ENCODE data around the gene NISCH. TPM values are rescaled to one million over a fixed set of nuclear protein-coding genes. Genes with fewer than 3 reads are reported as not detected.

NISCH gene
- total and polyA plus RNA-seq, 2 of the 8 experiments (the other 6 are each of a cell fraction or from before 2014, with no cell fraction given): 71.2 to 71.9 TPM

DNA sequence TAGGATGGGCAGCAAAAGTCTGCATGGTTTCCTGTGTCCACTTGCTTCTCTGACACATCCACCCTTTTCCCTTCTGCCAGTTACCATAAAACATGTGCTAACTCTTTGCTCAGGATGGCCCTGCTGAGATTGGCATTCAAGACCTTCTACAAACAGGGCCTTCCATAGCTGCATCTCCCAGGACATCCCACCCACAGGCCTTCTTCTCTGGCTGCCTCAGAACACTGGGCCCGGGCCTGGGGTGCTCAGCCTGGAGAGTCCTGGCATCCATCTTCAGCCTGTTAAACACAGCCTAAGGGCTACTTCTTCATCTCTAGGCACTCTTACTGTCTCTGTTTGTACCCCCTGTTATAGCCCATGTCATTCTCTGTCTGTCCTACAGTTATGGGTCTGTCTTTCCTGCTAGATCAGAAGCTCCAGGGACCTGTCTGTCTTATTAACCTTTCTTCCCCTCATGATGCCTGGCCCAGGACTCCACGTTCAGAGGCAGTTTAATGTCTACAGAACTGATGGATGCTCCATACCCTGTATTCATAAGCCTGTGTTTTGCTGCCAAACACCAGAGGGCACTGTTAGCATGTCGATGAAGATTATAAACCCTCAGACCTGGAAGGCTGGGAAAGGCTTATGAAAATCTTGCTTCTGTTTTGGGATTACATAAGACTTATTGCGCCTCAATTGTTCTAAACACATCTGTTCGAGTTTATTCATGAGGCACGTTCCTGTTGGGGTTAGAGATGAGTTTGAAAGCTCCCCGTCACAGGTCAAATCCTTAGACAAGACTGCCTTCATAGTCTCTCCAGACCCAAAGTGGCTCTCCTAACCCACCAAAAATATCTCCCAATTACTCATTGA is 27.0 kb upstream of the NISCH start:
- Histone ChIP-seq H3K9ac (replicated peaks in 1 of 4; ENCODE audit: extremely low read depth in 1 of 4, low read depth in 3 of 4, low read length in 3 of 4) (no peak overlapping the region), H2BK20ac (ENCODE audit: low read length) (no peak overlapping the region), H3K79me1 (ENCODE audit: low read depth, low read length) (no peaks in the 10 kb centered on the region), H4K91ac (replicated peaks; ENCODE audit: insufficient read length, low read length) (no peak overlapping the region), H3K23me2 (ENCODE audit: low read depth, low read length) (no peaks in the 10 kb centered on the region), H2BK12ac (ENCODE audit: low read depth, low read length) (no peak overlapping the region), H3K23ac (ENCODE audit: insufficient read length) (no peak overlapping the region), H2BK5ac (ENCODE audit: low read depth, low read length) (no peak overlapping the region), H3K14ac (ENCODE audit: insufficient read length) (no peak overlapping the region), H2BK120ac (replicated peaks; ENCODE audit: low read depth, low read length) (no peak overlapping the region), H3K36me3 (ENCODE audit: control insufficient read depth in 2 of 4, insufficient read depth in 4 of 4, low read length in 3 of 4) (no peaks in the 10 kb centered on the region), H3K18ac (ENCODE audit: extremely low read depth, low read length) (no peak overlapping the region), H2AFZ (ENCODE audit: low read length) (no peak overlapping the region), H4K8ac (ENCODE audit: extremely low read depth, insufficient read depth, low read length) (no peak overlapping the region), H3K79me2 (ENCODE audit: control insufficient read depth in 1 of 2, insufficient read depth in 2 of 2, low read length in 2 of 2) (no peaks in the 10 kb centered on the region), H3K9me3 (ENCODE audit: insufficient read depth in 2 of 2, low read depth in 1 of 2, low read length in 1 of 2) (no peaks in the 10 kb centered on the region), H3K4me2 (ENCODE audit: insufficient read depth in 1 of 2, low read depth in 2 of 2, low read length in 2 of 2) (no peak overlapping the region), H2BK15ac (ENCODE audit: low read length) (no peak overlapping the region), H3K4me3 (ENCODE audit: extremely low read depth in 1 of 4, insufficient read depth in 2 of 4, low read depth in 3 of 4, low read length in 4 of 4) (no peak overlapping the region), H4K20me1 (replicated peaks in 1 of 2; ENCODE audit: control insufficient read depth in 1 of 2, insufficient read depth in 2 of 2, low read length in 2 of 2) (no peaks in the 10 kb centered on the region), H3K4ac (replicated peaks; ENCODE audit: insufficient read length, low read depth, low read length) (no peak overlapping the region), H3K27ac (ENCODE audit: low read depth, low read length) (no peak overlapping the region), H4K5ac (ENCODE audit: insufficient read length, low read depth, low read length) (no peak overlapping the region), H3K27me3 (replicated peaks in 1 of 4; ENCODE audit: control insufficient read depth in 3 of 4, extremely low read depth in 1 of 4, insufficient read depth in 3 of 4, low read length in 3 of 4) (no peaks in the 10 kb centered on the region), H3K4me1 (replicated peaks in 1 of 4; ENCODE audit: control insufficient read depth in 3 of 4, insufficient read depth in 4 of 4, low read length in 3 of 4) (peaks cover 0 to under 1% (median 0%) of the 10 kb centered on the region in 4 experiments; a peak in 1 of 7 replicates), H2AK5ac (ENCODE audit: low read depth, low read length) (no peak overlapping the region), H3K56ac (replicated peaks; ENCODE audit: insufficient read length, low read depth, low read length) (no peak overlapping the region)
- no peak for TF ChIP-seq HDAC6 (IDR thresholded peaks at IDR 0.05; ENCODE audit: low read depth, low read length)
- TF ChIP-seq, protein P1, sequence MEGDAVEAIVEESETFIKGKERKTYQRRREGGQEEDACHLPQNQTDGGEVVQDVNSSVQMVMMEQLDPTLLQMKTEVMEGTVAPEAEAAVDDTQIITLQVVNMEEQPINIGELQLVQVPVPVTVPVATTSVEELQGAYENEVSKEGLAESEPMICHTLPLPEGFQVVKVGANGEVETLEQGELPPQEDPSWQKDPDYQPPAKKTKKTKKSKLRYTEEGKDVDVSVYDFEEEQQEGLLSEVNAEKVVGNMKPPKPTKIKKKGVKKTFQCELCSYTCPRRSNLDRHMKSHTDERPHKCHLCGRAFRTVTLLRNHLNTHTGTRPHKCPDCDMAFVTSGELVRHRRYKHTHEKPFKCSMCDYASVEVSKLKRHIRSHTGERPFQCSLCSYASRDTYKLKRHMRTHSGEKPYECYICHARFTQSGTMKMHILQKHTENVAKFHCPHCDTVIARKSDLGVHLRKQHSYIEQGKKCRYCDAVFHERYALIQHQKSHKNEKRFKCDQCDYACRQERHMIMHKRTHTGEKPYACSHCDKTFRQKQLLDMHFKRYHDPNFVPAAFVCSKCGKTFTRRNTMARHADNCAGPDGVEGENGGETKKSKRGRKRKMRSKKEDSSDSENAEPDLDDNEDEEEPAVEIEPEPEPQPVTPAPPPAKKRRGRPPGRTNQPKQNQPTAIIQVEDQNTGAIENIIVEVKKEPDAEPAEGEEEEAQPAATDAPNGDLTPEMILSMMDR (IDR thresholded peaks at IDR 0.05; ENCODE audit: control extremely low read depth in 1 of 3, insufficient read depth in 1 of 3, low read depth in 1 of 3, low read length in 3 of 3): peak in 2 of 3 experiments; percentile 79 to 81; a peak in 3 of 4 replicates
- peak; percentile 80 to 86 for TF ChIP-seq RAD21 (IDR thresholded peaks at IDR 0.05 in 1 of 2, conservative IDR thresholded peaks at IDR 0.05 in 1 of 2; ENCODE audit: low read depth in 2 of 2, low read length in 2 of 2)
- no peak for TF ChIP-seq SRF (IDR thresholded peaks at IDR 0.05; ENCODE audit: low read depth, low read length)
- ChIA-PET POLR2A (ENCODE audit: partially characterized antibody) (interaction anchor here (0.8 to 10.5 kb wide), 2 partner anchors 18 to 29 kb away, joined by 4 to 112 read pairs; partner anchors contain the start of gene SEMA3G), CTCF (ENCODE audit: partially characterized antibody) (interaction anchor here (0.9 to 4.4 kb wide), 25 partner anchors 10 to 415 kb away, joined by 3 to 23 read pairs (median 4); no protein-coding TSS in a partner anchor)
- no peak for DNase-seq (ENCODE audit: low read depth in 1 of 2, low spot score in 2 of 2)
- FAIRE-seq: peak; percentile 95
- WGBS, 2 experiments (ENCODE audit: extremely low coverage in 1 of 2, insufficient coverage in 1 of 2, insufficient read length in 1 of 2, insufficient replicate concordance in 2 of 2, low coverage in 1 of 2, low lambda C conversion rate in 2 of 2, missing lambda C conversion rate in 1 of 2): 39% methylated on average over 7 of the region's 7 CpGs; no CpG with 5 or more reads in 1 of the 2 experiments

Data from H1 (cell line).